Body of pancreas (tissue), 4 donors: ENCODE results near the gene GRID2IP.

ENCODE experiments used
- POLR2A ChIP-seq, 3 donors: fragments of 450-650 bp; IDR thresholded peaks; one replicate each; pipeline ENCODE4 v1.6.1; 2016; ENCODE audit warnings: antibody characterized with exemption in 3 of 3, mild to moderate bottlenecking in 2 of 3
- TF ChIP-seq, protein P1 (sequence below), 7 experiments: fragments of 450-650 bp in 4 of 7; fragments of 200-600 bp in 3 of 7; sonication (generic) in 3 of 7; IDR thresholded peaks; one replicate each; pipeline ENCODE4 v1.5.1; 2016 to 2019; ENCODE audit warnings: antibody characterized with exemption in 7 of 7

- no peak for TF ChIP-seq POLR2A (IDR thresholded peaks at IDR 0.05)
- TF ChIP-seq, protein P1, sequence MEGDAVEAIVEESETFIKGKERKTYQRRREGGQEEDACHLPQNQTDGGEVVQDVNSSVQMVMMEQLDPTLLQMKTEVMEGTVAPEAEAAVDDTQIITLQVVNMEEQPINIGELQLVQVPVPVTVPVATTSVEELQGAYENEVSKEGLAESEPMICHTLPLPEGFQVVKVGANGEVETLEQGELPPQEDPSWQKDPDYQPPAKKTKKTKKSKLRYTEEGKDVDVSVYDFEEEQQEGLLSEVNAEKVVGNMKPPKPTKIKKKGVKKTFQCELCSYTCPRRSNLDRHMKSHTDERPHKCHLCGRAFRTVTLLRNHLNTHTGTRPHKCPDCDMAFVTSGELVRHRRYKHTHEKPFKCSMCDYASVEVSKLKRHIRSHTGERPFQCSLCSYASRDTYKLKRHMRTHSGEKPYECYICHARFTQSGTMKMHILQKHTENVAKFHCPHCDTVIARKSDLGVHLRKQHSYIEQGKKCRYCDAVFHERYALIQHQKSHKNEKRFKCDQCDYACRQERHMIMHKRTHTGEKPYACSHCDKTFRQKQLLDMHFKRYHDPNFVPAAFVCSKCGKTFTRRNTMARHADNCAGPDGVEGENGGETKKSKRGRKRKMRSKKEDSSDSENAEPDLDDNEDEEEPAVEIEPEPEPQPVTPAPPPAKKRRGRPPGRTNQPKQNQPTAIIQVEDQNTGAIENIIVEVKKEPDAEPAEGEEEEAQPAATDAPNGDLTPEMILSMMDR (IDR thresholded peaks at IDR 0.05) = no peak
Measured at GRCh38 chr7:6453734-6454133, 97.5 kb downstream of the GRID2IP start.
